Measurements from ENCODE around the gene ZNF280D.

Gene ZNF280D

GRCh38 chr15:56619887-56620286 is 113.4 kb downstream of the ZNF280D start:
- Histone ChIP-seq H3K4me3 (ENCODE audit: low read depth, low read length) (no peak overlapping the region), H3K27me3 (ENCODE audit: insufficient read depth, low read depth, severe bottlenecking) (no peaks in the 10 kb centered on the region), H3K9me3 (ENCODE audit: severe bottlenecking) (no peaks in the 10 kb centered on the region), H3K27ac (no peak overlapping the region), H3K36me3 (no peaks in the 10 kb centered on the region)
- no peak for DNase-seq
- no peak for TF ChIP-seq CTCF (IDR thresholded peaks at IDR 0.05; ENCODE audit: low read depth, low read length)

DNA sequence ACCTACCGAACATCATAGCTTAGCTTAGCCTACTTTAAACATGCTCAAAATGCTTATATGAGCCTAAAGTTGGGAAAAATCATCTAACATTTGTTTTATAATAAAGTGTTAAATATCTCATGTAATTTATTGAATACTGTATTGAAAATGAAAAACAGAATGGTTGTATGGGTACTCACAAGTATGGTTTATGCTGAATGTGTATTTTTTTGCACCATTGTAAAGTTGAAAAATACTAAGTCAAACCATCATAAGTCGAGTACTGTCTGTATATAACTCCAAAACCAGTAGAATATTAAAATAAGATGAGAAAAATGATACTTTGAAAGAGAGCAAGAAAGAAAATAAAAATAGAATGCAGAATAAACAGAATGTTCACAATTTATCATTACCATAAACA is 115.7 kb downstream of the ZNF280D start:
- Histone ChIP-seq H3K27me3 (ENCODE audit: insufficient read depth, low read depth, severe bottlenecking) (no peaks in the 10 kb centered on the region), H3K36me3 (no peaks in the 10 kb centered on the region), H3K27ac (no peak overlapping the region), H3K4me3 (ENCODE audit: low read depth, low read length) (no peak overlapping the region), H3K9me3 (ENCODE audit: severe bottlenecking) (no peaks in the 10 kb centered on the region)
- no peak for DNase-seq
- TF ChIP-seq CTCF (IDR thresholded peaks at IDR 0.05; ENCODE audit: low read depth, low read length) = no peak

DNA sequence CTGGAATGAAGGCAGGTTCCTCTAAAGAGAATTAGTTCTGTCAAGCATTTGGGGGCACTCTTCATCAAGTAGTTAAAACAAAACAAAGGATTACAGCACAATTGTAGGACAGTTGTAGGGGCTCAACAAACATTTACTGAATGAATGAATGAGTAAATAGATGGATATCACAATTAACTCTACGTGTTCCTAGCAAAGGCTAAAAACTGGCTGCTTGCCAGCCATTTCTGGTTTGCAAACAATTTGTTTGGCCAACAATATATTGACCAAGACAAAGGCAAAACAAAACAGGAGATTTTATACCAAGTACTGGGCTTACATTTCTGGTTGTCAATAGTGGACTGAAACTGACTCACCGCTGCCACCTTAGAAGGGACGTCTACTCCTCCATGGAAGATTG is 116.8 kb downstream of the ZNF280D start:
- no peak overlapping the region for H3K27ac ChIP-seq
- H3K9me3 ChIP-seq (ENCODE audit: severe bottlenecking) = no peaks in the 10 kb centered on the region
- no peak for TF ChIP-seq CTCF (IDR thresholded peaks at IDR 0.05; ENCODE audit: low read depth, low read length)
- no peaks in the 10 kb centered on the region for H3K27me3 ChIP-seq (ENCODE audit: insufficient read depth, low read depth, severe bottlenecking)
- DNase-seq = no peak
- no peak overlapping the region for H3K4me3 ChIP-seq (ENCODE audit: low read depth, low read length)
- H3K36me3 ChIP-seq = no peaks in the 10 kb centered on the region

GRCh38 chr15:56613811-56614210 is 119.5 kb downstream of the ZNF280D start:
- TF ChIP-seq CTCF (IDR thresholded peaks at IDR 0.05; ENCODE audit: low read depth, low read length) = no peak
- Histone ChIP-seq H3K9me3 (ENCODE audit: severe bottlenecking) (no peaks in the 10 kb centered on the region), H3K27ac (no peak overlapping the region), H3K27me3 (ENCODE audit: insufficient read depth, low read depth, severe bottlenecking) (no peaks in the 10 kb centered on the region), H3K36me3 (no peaks in the 10 kb centered on the region), H3K4me3 (ENCODE audit: low read depth, low read length) (no peak overlapping the region)
- DNase-seq = no peak

DNA sequence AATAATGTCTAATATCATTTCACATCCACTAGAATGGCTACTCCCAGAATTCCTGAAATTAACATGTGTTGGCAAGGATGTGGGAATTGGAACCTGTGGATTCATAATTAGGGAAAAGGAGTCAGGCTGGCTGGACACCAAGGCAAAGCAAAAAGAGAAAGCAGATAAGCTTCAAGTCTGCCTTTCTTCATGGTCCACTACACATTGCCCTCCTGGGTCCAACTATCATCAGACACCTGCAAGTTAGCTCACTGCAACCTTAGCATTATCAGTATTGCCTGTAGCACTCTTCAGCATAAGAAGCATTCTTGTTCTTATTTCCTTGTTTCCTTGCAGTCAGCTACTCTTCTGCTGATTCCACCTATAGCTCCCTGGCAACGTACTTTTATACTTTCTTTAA is 124.3 kb downstream of the ZNF280D start:
- Histone ChIP-seq H3K4me3 (ENCODE audit: low read depth, low read length) (no peak overlapping the region), H3K27me3 (ENCODE audit: insufficient read depth, low read depth, severe bottlenecking) (no peaks in the 10 kb centered on the region), H3K9me3 (ENCODE audit: severe bottlenecking) (no peaks in the 10 kb centered on the region), H3K27ac (no peak overlapping the region), H3K36me3 (no peaks in the 10 kb centered on the region)
- DNase-seq = no peak
- no peak for TF ChIP-seq CTCF (IDR thresholded peaks at IDR 0.05; ENCODE audit: low read depth, low read length)

- no peak for DNase-seq
- Histone ChIP-seq H3K27me3 (ENCODE audit: insufficient read depth, low read depth, severe bottlenecking) (no peaks in the 10 kb centered on the region), H3K36me3 (no peaks in the 10 kb centered on the region), H3K9me3 (ENCODE audit: severe bottlenecking) (no peaks in the 10 kb centered on the region), H3K27ac (no peak overlapping the region), H3K4me3 (ENCODE audit: low read depth, low read length) (no peak overlapping the region)
- no peak for TF ChIP-seq CTCF (IDR thresholded peaks at IDR 0.05; ENCODE audit: low read depth, low read length)
Measured at GRCh38 chr15:56608140-56608778, 125.0 kb downstream of the ZNF280D start.

Measured in WERI-Rb-1 (cell line).